ENCODE measurements around the gene VOPP1.

Gene VOPP1

DNA sequence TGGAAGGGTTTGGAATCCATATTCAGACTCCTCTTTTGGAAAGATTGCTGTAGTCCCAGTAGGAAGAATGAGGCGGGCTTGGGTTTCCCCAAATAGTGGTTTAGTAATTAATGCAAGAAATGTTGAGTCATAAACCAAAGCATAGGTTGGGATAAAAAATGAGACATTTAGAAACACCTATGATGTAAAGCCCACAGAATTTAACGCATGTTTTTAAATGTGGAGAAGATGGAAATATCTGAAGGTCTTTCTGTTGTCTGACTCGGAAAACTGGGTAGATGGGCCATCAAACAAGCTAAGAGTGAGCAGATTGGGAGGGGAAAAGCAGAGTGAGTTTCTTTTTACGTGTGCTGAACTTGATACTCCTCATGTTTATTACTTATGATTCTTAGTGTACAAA lies 145.0 kb downstream of the VOPP1 start:
- DNase-seq = no peak

DNA sequence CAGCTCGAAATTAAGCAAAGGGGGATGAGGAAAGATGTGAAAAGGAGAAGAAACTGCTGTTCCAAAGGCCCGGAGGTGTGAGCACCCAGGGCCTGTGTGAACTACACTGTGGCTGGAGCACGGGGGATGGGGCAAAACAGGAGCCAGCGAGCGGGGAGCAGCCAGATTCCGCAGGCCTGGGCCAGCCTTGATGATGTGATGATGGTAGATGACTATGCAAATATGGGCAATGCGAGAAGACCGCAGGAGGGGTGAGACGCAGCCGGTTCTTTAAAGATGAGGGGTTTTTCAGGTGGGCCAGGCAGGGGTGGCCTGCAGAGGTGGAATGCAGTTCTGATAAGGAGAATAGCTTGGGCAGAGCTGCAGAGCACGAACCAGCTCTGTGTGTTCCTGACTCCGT lies 145.6 kb downstream of the VOPP1 start:
- no peak for DNase-seq

DNA sequence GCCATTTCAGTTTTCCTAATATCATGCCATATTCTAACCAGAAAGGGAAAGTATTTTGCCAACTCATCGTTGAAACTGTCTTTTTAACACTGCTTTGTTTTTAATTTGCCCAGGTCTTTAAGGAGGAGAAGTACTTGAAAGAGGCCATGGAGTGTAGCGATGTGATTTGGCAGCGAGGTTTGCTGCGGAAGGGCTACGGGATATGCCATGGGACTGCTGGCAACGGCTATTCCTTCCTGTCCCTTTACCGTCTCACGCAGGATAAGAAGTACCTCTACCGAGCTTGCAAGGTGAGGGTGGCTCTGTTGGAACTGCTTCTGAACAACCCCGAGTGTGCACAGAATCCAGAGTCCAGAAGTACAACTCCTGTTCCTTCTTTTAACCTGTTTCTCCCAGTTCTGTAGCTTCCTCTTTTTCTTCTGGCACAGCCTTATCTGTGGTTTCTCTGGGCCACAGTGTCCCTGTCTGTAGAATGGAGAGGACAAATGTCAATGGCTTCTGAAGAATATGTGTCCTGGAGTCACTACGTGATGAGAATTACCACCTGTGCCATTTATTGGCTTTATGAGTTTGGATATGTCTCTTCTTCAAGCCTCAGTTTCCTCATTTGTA lies 147.1 kb downstream of the VOPP1 start:
- DNase-seq = no peak

DNA sequence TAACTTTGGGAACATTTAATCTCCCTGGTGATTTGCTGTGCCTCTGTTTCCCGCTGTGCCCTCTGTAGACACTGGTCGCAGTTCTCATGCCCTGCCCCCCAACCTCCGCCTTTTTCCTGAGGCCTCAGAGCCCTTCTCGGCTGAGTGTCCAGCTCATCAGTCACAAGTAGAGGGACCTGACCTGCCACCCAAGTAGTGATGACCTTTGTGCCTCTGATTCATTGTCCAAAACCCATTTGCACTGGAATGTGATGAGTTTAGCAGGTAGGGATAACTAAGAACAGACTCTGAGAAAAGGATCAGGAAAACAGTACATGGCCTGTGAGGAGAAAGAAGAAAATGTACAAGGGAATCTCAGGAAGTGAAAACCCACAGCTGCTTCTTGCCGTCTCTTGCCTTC lies 148.4 kb downstream of the VOPP1 start:
- DNase-seq = no peak

DNA sequence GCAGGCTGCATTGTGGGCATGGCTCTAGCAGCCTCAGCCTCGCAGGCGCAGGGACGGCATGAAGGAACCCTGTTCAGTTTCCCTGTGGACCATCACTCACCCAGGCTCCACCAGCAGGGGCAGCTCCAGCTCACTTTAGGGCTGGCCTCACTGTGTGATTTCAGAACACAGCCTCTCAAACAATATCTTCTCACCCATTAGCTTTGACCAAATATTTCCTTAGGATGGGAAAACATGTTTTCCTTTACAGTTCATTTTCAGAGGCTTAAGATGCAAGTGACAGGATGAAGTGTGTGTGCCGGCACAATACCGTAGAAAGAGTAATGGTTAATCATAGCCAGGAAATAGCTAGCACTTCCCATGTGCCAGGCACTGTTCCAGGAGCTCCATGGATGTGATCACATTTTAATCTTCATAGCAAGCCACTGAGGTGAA lies 149.0 kb downstream of the VOPP1 start:
- no peak for DNase-seq
